ENCODE results near the gene DHRSX.

Gene DHRSX

DNA sequence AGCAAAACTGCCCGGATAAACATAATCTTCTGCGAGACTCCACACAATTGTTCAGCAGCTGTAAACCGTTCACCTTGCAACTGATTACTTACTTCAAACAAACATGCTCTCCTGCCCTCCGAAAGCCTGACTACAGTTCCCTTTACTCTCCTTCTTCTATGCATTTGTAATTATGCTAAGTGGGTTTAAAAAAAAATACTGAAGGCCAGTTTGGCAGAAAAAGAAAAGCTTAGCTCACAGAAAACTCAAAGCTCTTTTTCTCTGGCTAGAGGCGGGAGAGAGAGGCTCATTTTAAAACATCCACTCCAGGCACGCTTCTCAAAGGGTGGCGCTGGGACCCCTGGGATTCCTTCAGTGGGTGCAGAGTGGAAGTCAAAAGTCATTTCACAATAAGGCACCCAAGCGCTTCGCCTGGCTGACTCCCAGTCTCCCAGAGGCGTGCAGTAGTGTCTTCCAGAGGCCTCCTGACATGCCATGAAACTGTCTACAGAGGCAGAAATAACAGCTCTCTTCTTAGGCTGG, 1.9 kb downstream of the DHRSX start:
- DNase-seq (ENCODE audit: low read depth): no peak
- peak overlapping the region; percentile 78; the same call in 1 of the 2 replicates for H3K4me3 ChIP-seq (ENCODE audit: low read depth, low read length)
- TF ChIP-seq, protein P1, sequence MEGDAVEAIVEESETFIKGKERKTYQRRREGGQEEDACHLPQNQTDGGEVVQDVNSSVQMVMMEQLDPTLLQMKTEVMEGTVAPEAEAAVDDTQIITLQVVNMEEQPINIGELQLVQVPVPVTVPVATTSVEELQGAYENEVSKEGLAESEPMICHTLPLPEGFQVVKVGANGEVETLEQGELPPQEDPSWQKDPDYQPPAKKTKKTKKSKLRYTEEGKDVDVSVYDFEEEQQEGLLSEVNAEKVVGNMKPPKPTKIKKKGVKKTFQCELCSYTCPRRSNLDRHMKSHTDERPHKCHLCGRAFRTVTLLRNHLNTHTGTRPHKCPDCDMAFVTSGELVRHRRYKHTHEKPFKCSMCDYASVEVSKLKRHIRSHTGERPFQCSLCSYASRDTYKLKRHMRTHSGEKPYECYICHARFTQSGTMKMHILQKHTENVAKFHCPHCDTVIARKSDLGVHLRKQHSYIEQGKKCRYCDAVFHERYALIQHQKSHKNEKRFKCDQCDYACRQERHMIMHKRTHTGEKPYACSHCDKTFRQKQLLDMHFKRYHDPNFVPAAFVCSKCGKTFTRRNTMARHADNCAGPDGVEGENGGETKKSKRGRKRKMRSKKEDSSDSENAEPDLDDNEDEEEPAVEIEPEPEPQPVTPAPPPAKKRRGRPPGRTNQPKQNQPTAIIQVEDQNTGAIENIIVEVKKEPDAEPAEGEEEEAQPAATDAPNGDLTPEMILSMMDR (IDR thresholded peaks at IDR 0.05; ENCODE audit: insufficient read depth, low read depth, low read length, missing control alignments): no peak

DNA sequence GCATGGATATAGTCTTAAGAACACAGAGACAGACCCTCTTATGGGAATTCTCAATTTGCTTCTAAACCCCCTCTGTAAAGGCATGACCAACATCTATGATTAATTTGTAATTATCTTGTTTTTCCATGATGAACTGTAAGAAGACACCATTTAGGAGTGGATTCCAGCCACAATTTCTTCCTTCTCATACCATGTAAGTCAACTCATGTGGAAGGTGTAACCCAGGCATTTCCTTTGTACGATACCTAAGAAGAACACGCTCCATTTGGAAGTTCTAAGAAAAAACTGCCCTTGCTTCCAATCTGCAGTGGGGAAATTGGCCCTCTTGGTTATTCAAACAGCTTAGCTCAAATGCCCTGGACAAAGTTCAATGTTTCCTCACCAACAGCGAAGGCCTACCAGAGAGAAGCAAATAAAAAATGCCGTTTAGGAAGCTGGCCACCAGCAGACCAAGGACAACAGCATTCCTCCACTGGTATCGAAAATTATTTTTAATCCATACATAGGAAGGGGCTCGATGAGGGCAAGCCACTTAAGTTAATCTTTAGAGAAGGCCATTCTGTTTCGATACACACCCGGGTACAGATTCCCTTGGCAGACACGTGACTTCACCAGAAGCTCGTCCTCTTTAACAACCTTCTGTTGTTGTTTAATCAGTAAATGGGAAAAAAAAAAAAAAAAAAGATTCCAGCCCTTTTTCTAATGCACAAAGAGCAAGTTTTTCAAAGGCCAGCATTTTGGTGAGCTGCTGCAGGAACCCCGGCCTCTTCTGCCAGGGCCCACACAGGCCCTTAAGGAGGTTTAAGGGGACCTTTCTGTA, 2.6 kb downstream of the DHRSX start:
- H3K4me3 ChIP-seq (ENCODE audit: low read depth, low read length): no peak overlapping the region
- TF ChIP-seq, protein P1 (IDR thresholded peaks at IDR 0.05; ENCODE audit: insufficient read depth, low read depth, low read length, missing control alignments): no peak
- no peak for DNase-seq (ENCODE audit: low read depth)

DNA sequence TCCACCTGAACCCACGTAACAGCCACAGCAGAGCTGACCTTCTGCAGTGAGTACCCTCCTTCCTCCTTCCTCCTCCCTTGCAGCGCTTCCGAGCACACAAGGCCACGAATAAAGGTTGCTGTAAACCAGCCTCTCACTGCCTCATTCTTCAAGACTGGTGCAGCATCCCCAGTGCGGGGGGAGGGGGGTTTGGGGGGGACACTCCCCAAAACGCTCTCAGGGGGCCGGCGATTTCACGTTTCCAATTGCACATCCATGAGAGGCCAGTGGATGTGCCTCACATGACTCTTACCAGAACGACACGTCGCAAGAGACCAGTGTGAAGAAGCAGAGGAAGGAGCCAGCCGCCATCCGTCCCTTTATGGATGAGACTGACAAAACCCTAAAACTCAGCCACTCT, 5.2 kb downstream of the DHRSX start:
- H3K4me3 ChIP-seq (ENCODE audit: low read depth, low read length): no peak overlapping the region
- no peak for DNase-seq (ENCODE audit: low read depth)
- TF ChIP-seq, protein P1 (IDR thresholded peaks at IDR 0.05; ENCODE audit: insufficient read depth, low read depth, low read length, missing control alignments): no peak

DNA sequence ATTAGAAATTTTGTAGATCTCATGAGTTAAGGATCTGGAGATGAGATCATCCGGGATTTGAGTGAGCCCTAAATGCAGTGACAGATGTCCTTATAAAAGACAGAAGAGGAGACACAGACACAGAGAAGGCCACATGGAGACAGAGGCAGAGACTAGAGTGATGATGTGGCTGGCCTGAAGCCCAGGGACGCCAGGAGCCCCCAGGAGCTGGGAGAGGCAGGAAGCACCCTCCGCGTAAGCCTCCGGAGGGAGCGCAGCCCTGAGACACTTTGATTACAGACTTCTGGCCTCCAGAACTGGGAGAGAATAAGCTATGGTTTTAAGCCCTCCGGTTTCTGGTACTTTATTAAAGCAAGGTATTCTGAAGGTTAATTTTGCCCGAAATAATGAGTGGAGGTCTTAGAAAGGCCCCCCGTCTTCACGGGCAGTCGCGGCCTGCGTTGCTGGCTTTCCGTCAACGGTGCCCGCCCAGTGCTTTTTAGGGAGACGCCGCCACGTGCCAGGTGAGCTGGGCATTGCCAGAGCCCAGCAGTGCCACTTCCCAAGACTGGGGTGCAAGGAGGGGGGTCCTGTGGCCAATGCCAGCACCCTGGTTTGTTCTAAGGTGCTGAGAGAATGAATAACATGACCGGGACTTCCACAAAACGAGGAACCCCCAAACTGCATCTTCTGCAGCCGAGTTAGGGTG, 8.1 kb downstream of the DHRSX start:
- no peak for DNase-seq (ENCODE audit: low read depth)
- no peak overlapping the region for H3K4me3 ChIP-seq (ENCODE audit: low read depth, low read length)
- TF ChIP-seq, protein P1 (IDR thresholded peaks at IDR 0.05; ENCODE audit: insufficient read depth, low read depth, low read length, missing control alignments): no peak

DNA sequence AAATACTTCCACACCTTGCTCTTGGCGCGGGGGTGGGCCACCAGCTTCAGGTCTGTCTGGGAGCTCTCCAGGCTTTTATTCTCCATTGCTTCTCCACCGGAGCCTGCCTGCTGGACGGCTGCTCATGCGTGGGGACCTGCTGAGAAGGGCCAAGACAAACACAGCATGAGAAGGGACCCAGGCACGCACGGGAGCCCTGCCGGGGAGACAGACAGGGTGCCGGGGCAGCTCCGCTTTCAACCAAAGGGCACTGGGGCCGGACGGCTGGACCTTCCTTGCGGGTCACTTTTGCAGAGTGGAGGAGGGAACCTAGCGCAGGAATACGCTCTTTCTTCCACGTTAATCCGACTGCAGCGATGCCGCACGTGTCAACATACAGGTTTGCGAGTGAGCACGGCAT, 10.1 kb downstream of the DHRSX start:
- TF ChIP-seq, protein P1 (IDR thresholded peaks at IDR 0.05; ENCODE audit: insufficient read depth, low read depth, low read length, missing control alignments): no peak
- no peak overlapping the region for H3K4me3 ChIP-seq (ENCODE audit: low read depth, low read length)
- DNase-seq (ENCODE audit: low read depth): no peak

DNA sequence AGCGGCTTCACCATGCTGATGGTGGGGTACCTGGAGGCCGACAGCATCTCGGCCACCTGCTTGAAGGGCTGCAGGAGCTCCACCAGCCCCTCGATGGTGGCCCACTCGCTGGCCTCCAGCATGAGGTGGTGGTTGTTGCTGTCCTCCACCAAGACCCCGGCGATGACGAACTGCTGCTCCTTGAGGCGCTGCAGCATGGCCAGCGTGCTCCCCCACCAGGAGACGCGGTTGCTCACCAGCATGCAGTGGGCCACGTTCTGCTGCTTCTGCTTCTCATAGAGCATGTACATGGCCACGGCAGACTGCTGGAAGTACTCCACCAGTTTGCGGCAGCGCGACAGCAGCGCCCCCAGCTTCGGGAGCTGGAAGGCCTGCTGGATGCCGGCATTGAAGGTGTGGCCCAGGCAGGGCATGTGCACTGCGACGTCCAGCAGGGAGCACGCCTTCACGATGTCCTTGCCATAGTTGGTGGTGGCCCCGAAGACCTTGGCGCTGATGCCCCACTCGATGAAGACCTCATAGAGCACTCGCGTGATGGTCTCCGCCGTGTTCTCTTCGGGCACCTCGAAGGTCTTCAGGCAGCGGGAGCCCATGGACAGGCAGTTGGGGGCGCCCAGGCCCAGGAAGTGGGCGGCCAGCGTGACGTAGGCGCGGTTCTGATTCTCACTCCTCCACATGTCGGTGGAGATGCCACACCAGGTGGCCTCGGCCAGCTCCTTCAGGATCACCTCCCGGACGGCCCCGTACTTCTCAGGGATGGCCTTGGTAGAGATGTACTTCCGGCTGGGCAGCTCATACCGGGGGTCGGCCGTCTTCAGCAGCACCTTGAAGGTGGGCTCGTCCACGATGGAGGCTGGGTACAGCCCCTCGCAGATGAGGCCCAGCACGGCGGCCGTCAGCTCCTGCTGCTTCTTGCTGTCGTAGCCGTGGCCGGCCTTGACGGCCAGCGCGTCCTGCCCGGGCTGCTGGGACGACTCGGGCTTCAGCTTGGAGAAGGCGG, 11.0 kb downstream of the DHRSX start:
- TF ChIP-seq, protein P1 (IDR thresholded peaks at IDR 0.05; ENCODE audit: insufficient read depth, low read depth, low read length, missing control alignments): no peak

More for the DNA sequence above, 11.0 kb downstream of the DHRSX start:
- H3K4me3 ChIP-seq (ENCODE audit: low read depth, low read length): no peak overlapping the region
- DNase-seq (ENCODE audit: low read depth): no peak

All from GM12865 (cell line).